GM19395 (cell line): ENCODE measurements around the gene ITGB7.
"Not testable (repeated sequence)": the region's sequence is repeated elsewhere in the genome, so short reads cannot be mapped to it uniquely, and the experiment has no call there.

Source experiments
- ATAC-seq: cut with Tn5 transposase; IDR thresholded peaks from one replicate; pipeline ENCODE4 v1.9.1; 2021; ENCODE audit warnings: mild to moderate bottlenecking, moderate library complexity; ENCODE audit not compliant: unreplicated experiment

Gene ITGB7

GRCh38 chr12:53218551-53219291 lies 11.7 kb upstream of the ITGB7 start:
- no peak for ATAC-seq

GRCh38 chr12:53217931-53218307 lies 10.9 kb upstream of the ITGB7 start:
- no peak for ATAC-seq

- no peak for ATAC-seq
These were observed 10.2 kb upstream of the ITGB7 start for GRCh38 chr12:53217051-53217930.

GRCh38 chr12:53215497-53215896 lies 8.4 kb upstream of the ITGB7 start:
- ATAC-seq, result no peak

- no peak for ATAC-seq
These were observed 7.8 kb upstream of the ITGB7 start for GRCh38 chr12:53214687-53215455.

GRCh38 chr12:53214221-53214620 lies 7.2 kb upstream of the ITGB7 start:
- ATAC-seq, result no peak

GRCh38 chr12:53213348-53213747 lies 6.3 kb upstream of the ITGB7 start:
- ATAC-seq, result no peak

- ATAC-seq, result no peak
These were observed 5.9 kb upstream of the ITGB7 start for GRCh38 chr12:53212931-53213330.

- no peak for ATAC-seq
These were observed 4.7 kb upstream of the ITGB7 start for GRCh38 chr12:53211476-53212381.

GRCh38 chr12:53210843-53211242 lies 3.8 kb upstream of the ITGB7 start:
- no peak for ATAC-seq

GRCh38 chr12:53208877-53209463 lies 1.9 kb upstream of the ITGB7 start:
- no peak for ATAC-seq

- no peak for ATAC-seq
These were observed 1.4 kb upstream of the ITGB7 start for GRCh38 chr12:53208435-53208834.

- peak; percentile 69 for ATAC-seq
These were observed 1.2 kb downstream of the ITGB7 start for GRCh38 chr12:53205747-53206419.

GRCh38 chr12:53204351-53204750 lies 2.7 kb downstream of the ITGB7 start:
- no peak for ATAC-seq

GRCh38 chr12:53202316-53202715 lies 4.7 kb downstream of the ITGB7 start:
- not testable (repeated sequence) for ATAC-seq

- no peak for ATAC-seq
These were observed 5.4 kb downstream of the ITGB7 start for GRCh38 chr12:53201639-53202038.

GRCh38 chr12:53201177-53201541 lies 5.9 kb downstream of the ITGB7 start:
- no peak for ATAC-seq

- peak; percentile 66 for ATAC-seq
These were observed 6.4 kb downstream of the ITGB7 start for GRCh38 chr12:53200458-53201176.

- ATAC-seq, result peak; percentile 24
These were observed 7.0 kb downstream of the ITGB7 start for GRCh38 chr12:53200107-53200457.
